CD14-positive monocyte (primary cell): Measurements from ENCODE around the gene IFI27L2. TPM values are rescaled to one million over a fixed set of nuclear protein-coding genes. Genes with fewer than 3 reads are reported as not detected.

Experiments
- DNase-seq, 3 donors: peaks; one replicate each; pipeline ENCODE4 v3.0.0-alpha.2; 2011 to 2022
- H2AFZ ChIP-seq: 2 replicates; pipeline ENCODE4 v1.6.0; 2012; ENCODE audit warnings: mild to moderate bottlenecking, low read depth, low read length, inconsistent platforms; ENCODE audit not compliant: insufficient read depth, poor library complexity, severe bottlenecking
- H3K27ac ChIP-seq, 2 donors: 1 replicate in 1 of 2; 2 replicates in 1 of 2; pipeline ENCODE4 v1.5.1; 2012 to 2013; ENCODE audit warnings: low read length in 2 of 2, control low read depth in 1 of 2, inconsistent platforms in 1 of 2, low read depth in 1 of 2, mild to moderate bottlenecking in 1 of 2
- H3K27me3 ChIP-seq, 2 donors: one replicate each; pipeline versions ENCODE4 v1.6.0 to v1.6.1; 2011 to 2013; ENCODE audit warnings: low read length in 2 of 2; ENCODE audit not compliant: control insufficient read depth in 2 of 2, insufficient read depth in 2 of 2
- H3K36me3 ChIP-seq, 2 donors: replicated peaks in 1 of 2; 1 replicate in 1 of 2; 2 replicates in 1 of 2; pipeline versions ENCODE4 v1.5.1 to v1.6.1; 2012 to 2013; ENCODE audit warnings: low read length in 2 of 2, control low read depth in 1 of 2, inconsistent platforms in 1 of 2, mild to moderate bottlenecking in 1 of 2; ENCODE audit not compliant: insufficient read depth in 2 of 2, control insufficient read depth in 1 of 2
- H3K4me1 ChIP-seq, 2 donors: 1 replicate in 1 of 2; 2 replicates in 1 of 2; pipeline versions ENCODE4 v1.5.1 to v1.6.1; 2012 to 2013; ENCODE audit warnings: low read length in 2 of 2, control low read depth in 1 of 2, inconsistent platforms in 1 of 2, mild to moderate bottlenecking in 1 of 2, moderate library complexity in 1 of 2; ENCODE audit not compliant: insufficient read depth in 2 of 2, control insufficient read depth in 1 of 2
- H3K4me2 ChIP-seq: replicated peaks from 2 replicates; pipeline ENCODE3; 2012; ENCODE audit warnings: low read length, moderate library complexity, mild to moderate bottlenecking; ENCODE audit not compliant: poor library complexity, severe bottlenecking; ENCODE audit errors: extremely low read depth
- H3K4me3 ChIP-seq, 3 experiments: fragments of 200-600 bp in 1 of 3; sonication (generic) in 1 of 3; replicated peaks in 1 of 3; 1 replicate in 2 of 3; 2 replicates in 1 of 3; pipeline ENCODE4 v1.5.1; 2011 to 2013; ENCODE audit warnings: low read length in 3 of 3, mild to moderate bottlenecking in 3 of 3, control low read depth in 2 of 3, low read depth in 2 of 3, inconsistent platforms in 1 of 3, moderate library complexity in 1 of 3
- H3K79me2 ChIP-seq: 2 replicates; pipeline ENCODE4 v1.6.0; 2012; ENCODE audit warnings: mild to moderate bottlenecking, control low read depth, inconsistent platforms, low read length, moderate library complexity; ENCODE audit not compliant: insufficient read depth
- H3K9ac ChIP-seq: 2 replicates; pipeline ENCODE4 v1.6.0; 2017; ENCODE audit warnings: low read length, mild to moderate bottlenecking; ENCODE audit not compliant: insufficient read depth, poor library complexity, severe bottlenecking
- H3K9me3 ChIP-seq, 2 donors: replicated peaks in 1 of 2; 1 replicate in 1 of 2; 2 replicates in 1 of 2; pipeline versions ENCODE4 v1.5.1 to v1.6.1; 2012 to 2013; ENCODE audit warnings: low read length in 2 of 2, control low read depth in 1 of 2; ENCODE audit not compliant: control insufficient read depth in 1 of 2, insufficient read depth in 1 of 2
- H4K20me1 ChIP-seq: 2 replicates; pipeline ENCODE4 v1.6.0; 2012; ENCODE audit warnings: mild to moderate bottlenecking, low read length, control low read depth, moderate library complexity; ENCODE audit not compliant: insufficient read depth
- H3K27ac Mint-ChIP-seq, 7 donors: one replicate each; pipeline ENCODE4 v1.8.0; 2020; ENCODE audit warnings: mild to moderate bottlenecking in 7 of 7, mixed read lengths in 7 of 7, moderate library complexity in 6 of 7, inconsistent platforms in 2 of 7
- H3K27me3 Mint-ChIP-seq, 3 donors: one replicate each; pipeline ENCODE4 v1.8.0; 2021 to 2022; ENCODE audit warnings: low read depth in 3 of 3, mild to moderate bottlenecking in 3 of 3, mixed read lengths in 3 of 3, moderate library complexity in 3 of 3, inconsistent platforms in 1 of 3
- H3K36me3 Mint-ChIP-seq, 2 donors: one replicate each; pipeline ENCODE4 v1.8.0; 2020; ENCODE audit warnings: mixed read lengths in 2 of 2, inconsistent platforms in 1 of 2, mild to moderate bottlenecking in 1 of 2
- H3K4me1 Mint-ChIP-seq: one replicate; pipeline ENCODE4 v1.8.0; 2020; ENCODE audit warnings: mild to moderate bottlenecking, mixed read lengths
- H3K4me3 Mint-ChIP-seq, 2 donors: one replicate each; pipeline ENCODE4 v1.8.0; 2020; ENCODE audit warnings: mild to moderate bottlenecking in 2 of 2, mixed read lengths in 2 of 2, moderate library complexity in 1 of 2
- H3K9me3 Mint-ChIP-seq, 7 donors: one replicate each; pipeline ENCODE4 v1.8.0; 2020 to 2022; ENCODE audit warnings: mixed read lengths in 7 of 7, mild to moderate bottlenecking in 6 of 7, moderate library complexity in 6 of 7, inconsistent platforms in 2 of 7
- WGBS: methylation state at CpG from one replicate; pipeline ENCODE4 v1.1.5; 2013; ENCODE audit warnings: missing lambda C conversion rate; ENCODE audit not compliant: insufficient coverage; 5-methylcytosine and 5-hydroxymethylcytosine counted together
- intact Hi-C, 2 donors: fragments of 100-400 bp; cut with micrococcal nuclease; formaldehyde crosslinking; loops; one replicate each; pipeline versions ENCODE4 v1.15.0 to v1.15.1; 2023
- polyA plus RNA-seq, 3 donors: library from polyadenylated mRNA; depleted of rRNA in 1 of 3; unstranded in 2 of 3; stranded (reverse) in 1 of 3; fragments of 300-500 nt in 2 of 3; fragments of >200 nt in 1 of 3; fragmentation: Illumina TruSeq in 2 of 3; gene quantifications; 1 replicate in 2 of 3; 2 replicates in 1 of 3; pipeline ENCODE4 v1.2.3, GENCODE V29; 2012 to 2021
- TF ChIP-seq, protein P1 (sequence below): fragments of 200-600 bp; IDR thresholded peaks from one replicate; pipeline ENCODE4 v1.8.0; 2022; ENCODE audit warnings: antibody characterized with exemption, mild to moderate bottlenecking

IFI27L2 gene
- polyA plus RNA-seq, 3 donors, result 55.4 to 156 (median 96.1) TPM

DNA sequence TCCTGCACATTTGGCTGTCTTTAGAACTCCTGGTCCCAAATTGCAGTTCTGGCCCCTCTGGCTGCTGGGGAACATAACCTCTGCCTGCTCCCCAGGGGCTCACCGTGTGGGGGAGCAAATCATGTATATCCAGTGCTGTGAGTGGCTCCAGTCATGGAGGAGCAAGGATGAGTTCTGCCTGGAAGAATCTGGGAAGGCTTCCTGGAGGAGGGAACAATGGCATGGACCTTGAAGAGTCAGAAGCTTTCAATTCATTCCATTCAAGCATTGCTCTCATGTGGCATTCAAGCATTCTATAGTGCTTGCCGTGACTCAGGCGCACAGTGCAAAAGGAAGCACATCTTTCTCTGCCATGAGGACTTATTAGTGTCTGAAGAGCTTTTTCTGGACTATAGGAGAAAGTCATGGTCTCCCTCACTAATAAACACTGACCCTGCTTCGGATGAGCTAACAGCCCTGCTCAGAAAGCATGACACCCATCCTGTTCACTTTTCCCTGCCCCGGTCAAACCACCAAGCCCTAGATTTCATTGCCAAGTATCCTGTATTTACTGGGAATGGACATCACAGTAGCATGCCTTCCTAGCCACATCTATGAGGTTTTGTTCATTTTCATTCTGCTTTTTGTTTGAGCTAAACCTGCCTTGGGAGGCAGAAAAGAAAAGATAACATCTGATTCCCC, 15.4 kb downstream of the IFI27L2 start:
- peaks cover 1% of the 10 kb centered on the region in 2 donors for H3K9me3 ChIP-seq
- H3K27me3 ChIP-seq, result no peaks in the 10 kb centered on the region
- no peaks in the 10 kb centered on the region for H3K79me2 ChIP-seq
- Mint-ChIP-seq H3K27ac (no peak overlapping the region), H3K27me3 (peaks cover 6 to 25% (median 12%) of the 10 kb centered on the region in 3 donors), H3K4me1 (peaks cover 15% of the 10 kb centered on the region), H3K36me3 (no peaks in the 10 kb centered on the region), H3K4me3 (no peak overlapping the region), H3K9me3 (peaks cover 0 to 5% (median 0%) of the 10 kb centered on the region in 7 donors)
- no peak for DNase-seq
- H2AFZ ChIP-seq, result no peak overlapping the region
- H3K4me2 ChIP-seq, result no peak overlapping the region
- 90% methylated on average over 2 of the region's 5 CpGs for WGBS
- no peaks in the 10 kb centered on the region for H3K36me3 ChIP-seq
- H3K4me3 ChIP-seq, result no peak overlapping the region
- H3K27ac ChIP-seq, result no peak overlapping the region
- H4K20me1 ChIP-seq, result no peaks in the 10 kb centered on the region
- TF ChIP-seq, protein P1, sequence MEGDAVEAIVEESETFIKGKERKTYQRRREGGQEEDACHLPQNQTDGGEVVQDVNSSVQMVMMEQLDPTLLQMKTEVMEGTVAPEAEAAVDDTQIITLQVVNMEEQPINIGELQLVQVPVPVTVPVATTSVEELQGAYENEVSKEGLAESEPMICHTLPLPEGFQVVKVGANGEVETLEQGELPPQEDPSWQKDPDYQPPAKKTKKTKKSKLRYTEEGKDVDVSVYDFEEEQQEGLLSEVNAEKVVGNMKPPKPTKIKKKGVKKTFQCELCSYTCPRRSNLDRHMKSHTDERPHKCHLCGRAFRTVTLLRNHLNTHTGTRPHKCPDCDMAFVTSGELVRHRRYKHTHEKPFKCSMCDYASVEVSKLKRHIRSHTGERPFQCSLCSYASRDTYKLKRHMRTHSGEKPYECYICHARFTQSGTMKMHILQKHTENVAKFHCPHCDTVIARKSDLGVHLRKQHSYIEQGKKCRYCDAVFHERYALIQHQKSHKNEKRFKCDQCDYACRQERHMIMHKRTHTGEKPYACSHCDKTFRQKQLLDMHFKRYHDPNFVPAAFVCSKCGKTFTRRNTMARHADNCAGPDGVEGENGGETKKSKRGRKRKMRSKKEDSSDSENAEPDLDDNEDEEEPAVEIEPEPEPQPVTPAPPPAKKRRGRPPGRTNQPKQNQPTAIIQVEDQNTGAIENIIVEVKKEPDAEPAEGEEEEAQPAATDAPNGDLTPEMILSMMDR, result no peak
- no peak overlapping the region for H3K9ac ChIP-seq
- peaks cover 10% of the 10 kb centered on the region in 2 donors for H3K4me1 ChIP-seq
- intact Hi-C loops, result no loop called here

DNA sequence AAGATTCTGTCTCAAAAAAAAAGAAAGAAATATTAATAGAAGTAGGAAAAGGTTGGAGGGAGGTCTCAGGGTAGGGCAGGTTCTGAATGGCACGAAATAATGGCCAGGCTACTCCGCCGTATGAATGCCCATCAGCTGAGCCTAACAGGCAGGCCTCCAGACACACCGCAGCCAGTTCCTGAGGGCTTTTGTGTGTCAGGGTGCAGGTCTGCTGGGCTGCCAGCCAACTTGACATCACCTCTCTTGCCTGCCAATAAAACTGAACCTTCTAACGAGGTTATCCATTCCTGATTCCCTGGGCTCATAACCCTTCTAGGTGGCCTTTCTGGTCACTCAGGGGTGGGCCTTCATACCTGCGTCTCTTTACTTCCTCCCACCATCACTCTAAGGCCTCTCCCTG, 15.9 kb downstream of the IFI27L2 start:
- Mint-ChIP-seq H3K27ac (no peak overlapping the region), H3K4me3 (no peak overlapping the region), H3K27me3 (peaks cover 6 to 25% (median 13%) of the 10 kb centered on the region in 3 donors), H3K4me1 (peaks cover 15% of the 10 kb centered on the region), H3K9me3 (peaks cover 0 to 2% (median 0%) of the 10 kb centered on the region in 7 donors), H3K36me3 (no peaks in the 10 kb centered on the region)
- Histone ChIP-seq H3K4me3 (no peak overlapping the region), H2AFZ (no peak overlapping the region), H3K79me2 (no peaks in the 10 kb centered on the region), H3K27me3 (no peaks in the 10 kb centered on the region), H3K9me3 (no peaks in the 10 kb centered on the region), H3K4me1 (peaks cover 10% of the 10 kb centered on the region in 2 donors), H3K4me2 (no peak overlapping the region), H3K9ac (no peak overlapping the region), H4K20me1 (no peaks in the 10 kb centered on the region), H3K36me3 (no peaks in the 10 kb centered on the region), H3K27ac (no peak overlapping the region)
- no peak for DNase-seq
- intact Hi-C loops, result no loop called here
- 74% methylated on average over 5 of the region's 6 CpGs for WGBS
- TF ChIP-seq, protein P1, result no peak
